ENCODE measurements around the gene VSTM2B.
"Not testable (repeated sequence)": the region's sequence is repeated elsewhere in the genome, so short reads cannot be mapped to it uniquely, and the experiment has no call there.

VSTM2B gene

GRCh38 chr19:29542776-29543175 lies 17.0 kb downstream of the VSTM2B start:
- H3K4me1 ChIP-seq = no peaks in the 10 kb centered on the region
- H3K27me3 ChIP-seq = no peaks in the 10 kb centered on the region
- no peak overlapping the region for H3K4me3 ChIP-seq
- no peak overlapping the region for H3K9ac ChIP-seq
- H3K4me2 ChIP-seq = no peak overlapping the region
- TF ChIP-seq Cebpa-rat (IDR thresholded peaks at IDR 0.05) = no peak
- no peaks in the 10 kb centered on the region for H3K9me3 ChIP-seq
- no peaks in the 10 kb centered on the region for H3K36me3 ChIP-seq
- no peak overlapping the region for H3K27ac ChIP-seq
- no peaks in the 10 kb centered on the region for H4K20me1 ChIP-seq

DNA sequence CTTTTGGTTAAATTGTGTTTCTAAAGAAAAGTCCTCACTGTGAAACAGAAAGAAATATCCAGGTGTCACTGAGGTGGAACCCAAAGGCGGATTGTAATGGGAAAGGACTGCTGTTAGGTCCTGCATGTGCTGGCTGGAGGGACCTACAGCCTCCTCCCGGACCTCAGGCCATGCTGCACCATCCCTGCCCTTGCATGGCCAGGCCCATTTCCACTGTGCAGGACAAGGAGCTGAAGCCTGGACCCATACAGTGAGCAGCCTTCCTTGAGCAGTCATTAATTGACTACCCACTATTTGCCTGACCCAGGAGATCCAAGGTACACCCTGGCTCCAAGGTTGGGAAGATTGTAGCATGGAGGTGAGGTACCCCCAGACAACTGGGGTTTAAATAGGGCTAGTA lies 17.6 kb downstream of the VSTM2B start:
- no peaks in the 10 kb centered on the region for H3K27me3 ChIP-seq
- no peak overlapping the region for H3K4me2 ChIP-seq
- no peak for TF ChIP-seq Cebpa-rat (IDR thresholded peaks at IDR 0.05)

GRCh38 chr19:29544656-29545360 lies 19.0 kb downstream of the VSTM2B start:
- no peaks in the 10 kb centered on the region for H3K27me3 ChIP-seq

More for the DNA sequence above, 17.6 kb downstream of the VSTM2B start:
- no peaks in the 10 kb centered on the region for H4K20me1 ChIP-seq
- H3K27ac ChIP-seq = no peak overlapping the region
- no peaks in the 10 kb centered on the region for H3K4me1 ChIP-seq
- H3K4me3 ChIP-seq = no peak overlapping the region
- H3K9ac ChIP-seq = no peak overlapping the region
- no peaks in the 10 kb centered on the region for H3K9me3 ChIP-seq
- H3K36me3 ChIP-seq = no peaks in the 10 kb centered on the region

DNA sequence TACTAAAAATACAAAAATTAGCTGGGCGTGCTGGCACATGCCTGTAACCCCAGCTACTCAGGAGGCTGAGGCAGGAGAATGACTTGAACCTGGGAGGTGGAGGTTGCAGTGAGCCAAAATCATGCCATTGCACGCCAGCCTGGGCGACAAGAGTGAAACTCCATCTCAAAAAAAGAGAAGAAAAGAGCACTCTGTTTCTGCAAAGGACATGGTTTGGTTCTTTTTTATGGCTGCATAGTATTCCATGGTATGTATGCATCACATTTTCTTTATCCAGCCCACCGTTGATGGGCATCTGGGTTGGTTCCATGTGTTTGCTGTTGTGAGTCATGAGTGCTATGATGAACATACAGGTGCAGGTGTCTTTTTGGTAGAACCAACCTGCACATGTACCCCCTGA lies 19.7 kb downstream of the VSTM2B start:
- not testable (repeated sequence) for H3K4me3 ChIP-seq, H3K27ac ChIP-seq, H3K9me3 ChIP-seq, H3K27me3 ChIP-seq, H3K4me2 ChIP-seq, H3K9ac ChIP-seq, H4K20me1 ChIP-seq, H3K36me3 ChIP-seq
- peaks cover 13% of the 10 kb centered on the region for H3K4me1 ChIP-seq

More at GRCh38 chr19:29544656-29545360, 19.0 kb downstream of the VSTM2B start:
- H3K4me3 ChIP-seq = no peak overlapping the region
- H3K9me3 ChIP-seq = no peaks in the 10 kb centered on the region
- no peak overlapping the region for H3K9ac ChIP-seq
- H4K20me1 ChIP-seq = no peaks in the 10 kb centered on the region
- no peak overlapping the region for H3K27ac ChIP-seq
- peaks cover 13% of the 10 kb centered on the region for H3K4me1 ChIP-seq
- no peak for TF ChIP-seq Cebpa-rat (IDR thresholded peaks at IDR 0.05)
- no peaks in the 10 kb centered on the region for H3K36me3 ChIP-seq
- H3K4me2 ChIP-seq = no peak overlapping the region

DNA sequence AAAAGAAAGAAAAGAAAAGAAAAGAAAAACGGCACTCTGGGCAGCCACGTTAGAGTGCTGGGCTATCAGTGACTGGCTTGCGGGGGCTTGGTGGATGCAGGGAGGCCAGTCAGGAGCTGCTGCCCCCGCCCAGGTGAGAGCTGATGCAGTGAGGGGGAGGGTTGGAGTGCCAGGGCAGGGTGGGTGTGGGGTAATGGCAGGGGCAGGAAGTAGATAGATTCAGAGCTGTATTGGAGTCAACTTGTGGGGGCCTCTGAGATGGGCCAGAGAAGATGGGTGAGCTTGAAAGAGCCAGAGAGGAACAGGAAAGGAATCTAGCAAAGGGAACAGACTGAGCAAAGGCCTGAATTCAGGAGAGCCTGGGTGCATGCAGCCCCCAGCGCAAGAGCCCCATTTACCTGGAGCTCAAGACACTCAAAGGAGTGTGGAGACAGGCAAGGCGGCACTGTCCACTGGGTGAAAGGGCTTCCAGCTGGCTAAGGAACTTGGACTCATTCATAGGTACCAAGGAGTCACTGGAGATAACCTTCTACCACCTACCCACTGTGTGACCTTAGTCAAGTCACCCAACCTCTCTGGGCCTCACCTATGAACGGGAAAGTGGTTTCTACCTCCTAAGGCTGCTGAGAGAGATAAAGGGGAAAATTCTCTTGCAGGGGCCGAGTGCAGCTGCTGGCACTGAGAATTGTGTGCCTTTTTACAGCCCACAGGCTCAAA lies 20.2 kb downstream of the VSTM2B start:
- Histone ChIP-seq H3K9ac (no peak overlapping the region), H3K4me1 (peaks cover 13% of the 10 kb centered on the region), H3K4me3 (no peak overlapping the region), H3K27ac (no peak overlapping the region), H4K20me1 (no peaks in the 10 kb centered on the region), H3K27me3 (no peaks in the 10 kb centered on the region), H3K4me2 (no peak overlapping the region), H3K9me3 (no peaks in the 10 kb centered on the region), H3K36me3 (no peaks in the 10 kb centered on the region)
- TF ChIP-seq Cebpa-rat (IDR thresholded peaks at IDR 0.05) = no peak

GRCh38 chr19:29546583-29547190 lies 20.9 kb downstream of the VSTM2B start:
- TF ChIP-seq Cebpa-rat (IDR thresholded peaks at IDR 0.05) = no peak
- no peaks in the 10 kb centered on the region for H3K27me3 ChIP-seq

GRCh38 chr19:29547361-29547960 lies 21.7 kb downstream of the VSTM2B start:
- H3K4me3 ChIP-seq = no peak overlapping the region
- H3K4me1 ChIP-seq = peaks cover 20% of the 10 kb centered on the region
- no peaks in the 10 kb centered on the region for H3K9me3 ChIP-seq
- H3K4me2 ChIP-seq = no peak overlapping the region
- TF ChIP-seq Cebpa-rat (IDR thresholded peaks at IDR 0.05) = no peak
- H3K27me3 ChIP-seq = no peaks in the 10 kb centered on the region
- H4K20me1 ChIP-seq = no peaks in the 10 kb centered on the region
- H3K9ac ChIP-seq = no peak overlapping the region
- no peaks in the 10 kb centered on the region for H3K36me3 ChIP-seq
- no peak overlapping the region for H3K27ac ChIP-seq

More at GRCh38 chr19:29546583-29547190, 20.9 kb downstream of the VSTM2B start:
- Histone ChIP-seq H3K27ac (no peak overlapping the region), H3K4me1 (peaks cover 13% of the 10 kb centered on the region), H3K9me3 (no peaks in the 10 kb centered on the region), H3K4me3 (no peak overlapping the region), H3K36me3 (no peaks in the 10 kb centered on the region), H4K20me1 (no peaks in the 10 kb centered on the region), H3K4me2 (no peak overlapping the region), H3K9ac (no peak overlapping the region)

DNA sequence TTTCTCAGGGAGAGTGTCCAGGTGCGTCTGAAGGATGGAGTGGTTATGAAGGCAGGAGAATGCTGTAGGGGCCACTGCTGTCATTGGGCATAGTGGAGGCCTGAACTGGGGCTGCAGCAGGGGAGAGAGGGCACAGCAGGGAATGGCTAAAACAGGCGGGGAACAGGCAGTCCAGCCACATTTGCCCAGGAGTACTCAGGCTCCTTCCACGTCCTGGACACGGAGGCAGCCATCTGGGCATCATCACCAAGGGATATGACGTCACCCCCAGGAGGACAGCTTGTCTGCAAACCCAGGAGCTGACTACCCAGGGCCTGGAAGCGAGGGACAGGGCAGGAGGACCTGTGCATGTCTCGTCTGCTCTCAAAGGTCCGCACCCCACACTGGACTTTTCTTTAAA lies 22.2 kb downstream of the VSTM2B start:
- no peak overlapping the region for H3K9ac ChIP-seq

GRCh38 chr19:29548483-29549085 lies 22.8 kb downstream of the VSTM2B start:
- Histone ChIP-seq H3K27ac (no peak overlapping the region), H4K20me1 (no peaks in the 10 kb centered on the region), H3K36me3 (no peaks in the 10 kb centered on the region), H3K4me2 (no peak overlapping the region), H3K9ac (no peak overlapping the region), H3K4me1 (peaks cover 27% of the 10 kb centered on the region), H3K4me3 (no peak overlapping the region), H3K9me3 (peaks cover 3% of the 10 kb centered on the region), H3K27me3 (no peaks in the 10 kb centered on the region)
- TF ChIP-seq Cebpa-rat (IDR thresholded peaks at IDR 0.05) = no peak

More for the DNA sequence above, 22.2 kb downstream of the VSTM2B start:
- H3K9me3 ChIP-seq = no peaks in the 10 kb centered on the region
- no peaks in the 10 kb centered on the region for H3K27me3 ChIP-seq
- no peak overlapping the region for H3K27ac ChIP-seq
- H3K4me1 ChIP-seq = peaks cover 25% of the 10 kb centered on the region
- H3K4me2 ChIP-seq = no peak overlapping the region
- no peaks in the 10 kb centered on the region for H3K36me3 ChIP-seq
- no peak for TF ChIP-seq Cebpa-rat (IDR thresholded peaks at IDR 0.05)
- H3K4me3 ChIP-seq = no peak overlapping the region
- no peaks in the 10 kb centered on the region for H4K20me1 ChIP-seq
